Measurements from ENCODE around the gene ARMH3. TPM values are rescaled to one million over a fixed set of nuclear protein-coding genes. Genes with fewer than 3 reads are reported as not detected.

The ARMH3 gene
- total and polyA plus RNA-seq, 4 donors: 14.7 to 23.7 (median 20.6) TPM

- TF ChIP-seq, protein P1, sequence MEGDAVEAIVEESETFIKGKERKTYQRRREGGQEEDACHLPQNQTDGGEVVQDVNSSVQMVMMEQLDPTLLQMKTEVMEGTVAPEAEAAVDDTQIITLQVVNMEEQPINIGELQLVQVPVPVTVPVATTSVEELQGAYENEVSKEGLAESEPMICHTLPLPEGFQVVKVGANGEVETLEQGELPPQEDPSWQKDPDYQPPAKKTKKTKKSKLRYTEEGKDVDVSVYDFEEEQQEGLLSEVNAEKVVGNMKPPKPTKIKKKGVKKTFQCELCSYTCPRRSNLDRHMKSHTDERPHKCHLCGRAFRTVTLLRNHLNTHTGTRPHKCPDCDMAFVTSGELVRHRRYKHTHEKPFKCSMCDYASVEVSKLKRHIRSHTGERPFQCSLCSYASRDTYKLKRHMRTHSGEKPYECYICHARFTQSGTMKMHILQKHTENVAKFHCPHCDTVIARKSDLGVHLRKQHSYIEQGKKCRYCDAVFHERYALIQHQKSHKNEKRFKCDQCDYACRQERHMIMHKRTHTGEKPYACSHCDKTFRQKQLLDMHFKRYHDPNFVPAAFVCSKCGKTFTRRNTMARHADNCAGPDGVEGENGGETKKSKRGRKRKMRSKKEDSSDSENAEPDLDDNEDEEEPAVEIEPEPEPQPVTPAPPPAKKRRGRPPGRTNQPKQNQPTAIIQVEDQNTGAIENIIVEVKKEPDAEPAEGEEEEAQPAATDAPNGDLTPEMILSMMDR (IDR thresholded peaks at IDR 0.05; ENCODE audit: control extremely low read depth, extremely low read depth): no peak
- 91 to 92% methylated on average over 6 of the region's 6 CpGs for WGBS, 2 donors
Observed at GRCh38 chr10:101894266-101894665, 161.7 kb downstream of the ARMH3 start.

DNA sequence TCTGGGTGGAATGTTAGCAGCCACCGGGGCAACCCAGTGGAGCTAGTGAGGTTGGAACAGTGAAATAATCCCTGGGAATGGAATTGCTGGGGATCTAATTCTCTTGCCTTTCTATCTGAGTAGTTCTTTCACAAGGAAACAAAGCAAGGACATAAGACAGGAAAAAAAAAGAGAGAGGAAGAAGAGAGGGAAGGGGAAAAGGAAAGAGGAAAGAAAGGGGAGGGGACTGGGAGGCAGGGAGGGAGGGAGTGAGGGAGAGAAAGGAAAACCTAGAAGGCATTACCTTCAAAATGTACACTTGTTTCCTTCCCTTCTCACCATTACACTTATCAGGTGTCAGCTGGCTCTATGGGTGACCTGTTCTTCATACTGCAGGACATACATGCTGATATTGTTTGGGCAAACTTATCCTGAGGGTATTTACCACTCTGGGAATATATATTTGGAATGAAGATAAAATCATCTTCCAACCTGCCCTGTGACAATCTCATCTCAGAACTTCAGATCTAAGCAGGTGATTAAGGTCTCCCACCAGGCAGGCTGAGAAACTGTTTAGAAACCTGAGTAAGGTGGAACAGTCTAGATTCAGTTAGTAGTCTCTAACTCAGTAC lies 162.4 kb downstream of the ARMH3 start:
- Histone ChIP-seq H3K36me3 (ENCODE audit: control insufficient read depth in 4 of 4, insufficient read depth in 4 of 4, low read length in 4 of 4) (peaks cover 0 to 3% (median 0%) of the 10 kb centered on the region in 4 donors), H3K27me3 (ENCODE audit: control insufficient read depth in 3 of 3, insufficient read depth in 3 of 3, low read length in 2 of 3) (no peaks in the 10 kb centered on the region), H3K4me1 (ENCODE audit: control insufficient read depth in 5 of 5, insufficient read depth in 5 of 5, low read length in 5 of 5) (peaks cover 0 to 8% (median 0%) of the 10 kb centered on the region in 5 donors), H3K4me3 (no peak overlapping the region), H3K9ac (ENCODE audit: insufficient read depth in 1 of 2, low read length in 2 of 2) (no peak overlapping the region), H3K9me3 (ENCODE audit: control insufficient read depth in 4 of 4, insufficient read depth in 3 of 4, low read length in 3 of 4) (no peaks in the 10 kb centered on the region), H3K27ac (ENCODE audit: low read depth in 1 of 2, low read length in 1 of 2) (peak overlapping the region in 1 of 2 donors; percentile 55)
- TF ChIP-seq, protein P1 (IDR thresholded peaks at IDR 0.05; ENCODE audit: control extremely low read depth, extremely low read depth): no peak
- 90 to 95% methylated on average over 1 of the region's 1 CpG for WGBS, 2 donors
- DNase-seq (no peak), ATAC-seq (ENCODE audit: insufficient read depth, low FRiP score) (no peak)

More at GRCh38 chr10:101894266-101894665, 161.7 kb downstream of the ARMH3 start:
- Histone ChIP-seq H3K9ac (ENCODE audit: insufficient read depth in 1 of 2, low read length in 2 of 2) (no peak overlapping the region), H3K27ac (ENCODE audit: low read depth in 1 of 2, low read length in 1 of 2) (peak overlapping the region in 1 of 2 donors; percentile 55), H3K4me3 (no peak overlapping the region), H3K4me1 (ENCODE audit: control insufficient read depth in 5 of 5, insufficient read depth in 5 of 5, low read length in 5 of 5) (peaks cover 0 to 8% (median 0%) of the 10 kb centered on the region in 5 donors), H3K36me3 (ENCODE audit: control insufficient read depth in 4 of 4, insufficient read depth in 4 of 4, low read length in 4 of 4) (peaks cover 0 to under 1% (median 0%) of the 10 kb centered on the region in 4 donors), H3K9me3 (ENCODE audit: control insufficient read depth in 4 of 4, insufficient read depth in 3 of 4, low read length in 3 of 4) (no peaks in the 10 kb centered on the region), H3K27me3 (ENCODE audit: control insufficient read depth in 3 of 3, insufficient read depth in 3 of 3, low read length in 2 of 3) (no peaks in the 10 kb centered on the region)
- no peak for DNase-seq
- ATAC-seq (ENCODE audit: insufficient read depth, low FRiP score): no peak

GRCh38 chr10:101892782-101893391 lies 163.1 kb downstream of the ARMH3 start:
- TF ChIP-seq, protein P1 (IDR thresholded peaks at IDR 0.05; ENCODE audit: control extremely low read depth, extremely low read depth): no peak
- no peak overlapping the region for H3K27ac ChIP-seq (ENCODE audit: low read depth in 1 of 2, low read length in 1 of 2)
- no peak overlapping the region for H3K4me3 ChIP-seq
- peaks cover 0 to 11% (median 0%) of the 10 kb centered on the region in 5 donors for H3K4me1 ChIP-seq (ENCODE audit: control insufficient read depth in 5 of 5, insufficient read depth in 5 of 5, low read length in 5 of 5)
- no peaks in the 10 kb centered on the region for H3K27me3 ChIP-seq (ENCODE audit: control insufficient read depth in 3 of 3, insufficient read depth in 3 of 3, low read length in 2 of 3)
- 92 to 96% methylated on average over 4 of the region's 4 CpGs for WGBS, 2 donors
- DNase-seq: no peak
- peaks cover 0 to 4% (median 1%) of the 10 kb centered on the region in 4 donors for H3K36me3 ChIP-seq (ENCODE audit: control insufficient read depth in 4 of 4, insufficient read depth in 4 of 4, low read length in 4 of 4)
- no peaks in the 10 kb centered on the region for H3K9me3 ChIP-seq (ENCODE audit: control insufficient read depth in 4 of 4, insufficient read depth in 3 of 4, low read length in 3 of 4)
- no peak overlapping the region for H3K9ac ChIP-seq (ENCODE audit: insufficient read depth in 1 of 2, low read length in 2 of 2)
- no peak for ATAC-seq (ENCODE audit: insufficient read depth, low FRiP score)

Measured in lung (tissue), 12 donors.